K562 (cell line): ENCODE data around the gene ACAP2. TPM values are rescaled to one million over a fixed set of nuclear protein-coding genes. Genes with fewer than 3 reads are reported as not detected.

ENCODE experiments used
- BRD9 ChIP-seq: fragments of 450-650 bp; IDR thresholded peaks from 2 replicates; pipeline ENCODE4 v1.6.1; 2018; ENCODE audit warnings: low read depth; ENCODE audit not compliant: partially characterized antibody
- CEBPB ChIP-seq: fragments of 450-650 bp; IDR thresholded peaks from 2 replicates; pipeline ENCODE4 v1.6.1; 2016; ENCODE audit warnings: missing genetic modification characterization, missing compliant biosample characterization
- CXXC5 ChIP-seq: fragments of 250-450 bp; sonication (Bioruptor Pico); IDR thresholded peaks from 2 replicates; pipeline ENCODE4 v1.8.0; 2022; ENCODE audit warnings: inconsistent platforms, mild to moderate bottlenecking, moderate library complexity
- FOXK2 ChIP-seq, 2 experiments: fragments of 450-650 bp; IDR thresholded peaks in 1 of 2; conservative IDR thresholded peaks in 1 of 2; 2 replicates each; pipeline ENCODE4 v1.6.1; 2016; ENCODE audit warnings: low read depth in 2 of 2, mild to moderate bottlenecking in 1 of 2
- SUPT5H ChIP-seq: fragments of 450-650 bp; IDR thresholded peaks from 2 replicates; pipeline ENCODE4 v1.6.1; 2016
- TRIM24 ChIP-seq, 2 experiments: fragments of 450-650 bp; IDR thresholded peaks; 2 replicates each; pipeline ENCODE4 v1.6.1; 2016
- ZNF24 ChIP-seq: fragments of 450-650 bp; IDR thresholded peaks from 2 replicates; pipeline ENCODE4 v1.6.1; 2016
- ZNF699 ChIP-seq: fragments of 250-450 bp; sonication (Bioruptor Pico); IDR thresholded peaks from 2 replicates; pipeline ENCODE4 v1.8.0; 2021; ENCODE audit warnings: mild to moderate bottlenecking, moderate library complexity; ENCODE audit not compliant: insufficient replicate concordance
- ZNF766 ChIP-seq: fragments of 200-800 bp; sonication (Bioruptor generic); conservative IDR thresholded peaks from 2 replicates; pipeline ENCODE4 v1.6.1; 2016; ENCODE audit warnings: missing genetic modification characterization, missing compliant biosample characterization
- polyA plus RNA-seq, 8 experiments: library from polyadenylated mRNA; depleted of rRNA in 4 of 8; stranded (reverse) in 5 of 8; unstranded in 3 of 8; fragments of >200 nt; fragmentation: Nextera tagmentation in 2 of 8; fragmentation: Illumina TruSeq in 1 of 8; extraction: Ambion mirVana in 2 of 8; extraction: Trizol in 1 of 8; gene quantifications; 2 replicates each; pipeline versions ENCODE4 v1.2.1 to v1.2.3, GENCODE V29; 2011 to 2014; ENCODE audit warnings: inconsistent platforms in 1 of 8, missing spikeins in 1 of 8
- total RNA-seq, 7 experiments: library from RNA; depleted of rRNA in 6 of 7; stranded (reverse); fragments of >200 nt in 6 of 7; fragmentation: Illumina TruSeq in 2 of 7; extraction: Trizol in 2 of 7; gene quantifications; 2 replicates each; pipeline versions ENCODE4 v1.2.1 to v1.2.3, GENCODE V29; 2011 to 2021; ENCODE audit warnings: low replicate concordance in 1 of 7
- TF ChIP-seq, protein P1 (sequence below): fragments of 200-800 bp; sonication (Bioruptor generic); IDR thresholded peaks from 2 replicates; pipeline ENCODE4 v1.6.1; 2017; ENCODE audit warnings: missing genetic modification characterization, missing compliant biosample characterization
- TF ChIP-seq, protein P2 (sequence below): IDR thresholded peaks from 3 replicates; pipeline ENCODE4 v1.6.1; 2011; ENCODE audit warnings: borderline replicate concordance, mild to moderate bottlenecking, moderate library complexity; ENCODE audit not compliant: insufficient read length; ENCODE audit errors: extremely low read depth
- TF ChIP-seq, protein P3 (sequence below): sonication (generic); formaldehyde crosslinking; IDR thresholded peaks from 2 replicates; pipeline ENCODE4 v1.8.1; 2023; ENCODE audit warnings: mild to moderate bottlenecking, missing genetic modification reagents
- TF ChIP-seq, protein P4 (sequence below): IDR thresholded peaks from 2 replicates; pipeline ENCODE4 v1.6.1; 2012; ENCODE audit warnings: low read depth, low read length, improper control_type of control experiment, borderline replicate concordance

Gene ACAP2
- total and polyA plus RNA-seq, 9 of the 15 experiments (the other 6 are each of a cell fraction or from before 2014, with no cell fraction given) = 10.6 to 52.7 (median 34.4) TPM

DNA sequence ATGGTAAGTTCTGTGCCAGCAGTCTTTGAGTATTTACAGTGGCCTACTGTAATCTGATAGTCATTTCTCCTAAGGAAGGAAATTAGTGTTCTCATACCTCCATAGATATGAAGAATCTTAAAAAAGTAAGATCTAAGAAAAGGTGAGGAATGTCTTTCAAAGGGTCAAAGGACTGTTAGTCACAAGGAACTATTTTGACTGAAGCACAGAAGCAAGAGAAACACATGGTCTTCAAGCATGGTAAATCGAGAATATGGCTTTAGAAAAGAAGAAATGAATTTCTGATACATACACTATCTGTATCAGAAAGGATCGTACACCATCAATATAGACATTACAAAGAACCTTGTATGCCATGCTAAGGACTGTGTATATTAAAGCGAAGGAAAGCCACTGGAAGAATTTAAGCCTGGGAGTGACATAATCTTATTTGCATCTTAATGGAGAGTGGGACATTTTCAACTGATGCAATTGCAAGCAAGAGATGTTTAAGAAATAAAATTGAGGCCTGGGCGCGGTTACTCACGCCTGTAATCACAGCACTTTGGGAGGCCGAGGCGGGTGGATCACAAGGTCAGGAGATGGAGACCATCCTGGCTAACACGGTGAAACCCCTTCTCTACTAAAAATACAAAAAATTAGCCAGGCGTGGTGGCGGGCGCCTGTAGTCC is 5.5 kb upstream of the ACAP2 start (continued):
- TF ChIP-seq, protein P1, sequence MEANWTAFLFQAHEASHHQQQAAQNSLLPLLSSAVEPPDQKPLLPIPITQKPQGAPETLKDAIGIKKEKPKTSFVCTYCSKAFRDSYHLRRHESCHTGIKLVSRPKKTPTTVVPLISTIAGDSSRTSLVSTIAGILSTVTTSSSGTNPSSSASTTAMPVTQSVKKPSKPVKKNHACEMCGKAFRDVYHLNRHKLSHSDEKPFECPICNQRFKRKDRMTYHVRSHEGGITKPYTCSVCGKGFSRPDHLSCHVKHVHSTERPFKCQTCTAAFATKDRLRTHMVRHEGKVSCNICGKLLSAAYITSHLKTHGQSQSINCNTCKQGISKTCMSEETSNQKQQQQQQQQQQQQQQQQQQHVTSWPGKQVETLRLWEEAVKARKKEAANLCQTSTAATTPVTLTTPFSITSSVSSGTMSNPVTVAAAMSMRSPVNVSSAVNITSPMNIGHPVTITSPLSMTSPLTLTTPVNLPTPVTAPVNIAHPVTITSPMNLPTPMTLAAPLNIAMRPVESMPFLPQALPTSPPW (CRISPR knock-in tag) = peak; percentile 14; the same call in 1 of the 2 replicates
- TF ChIP-seq ZNF24 = peak; percentile 54; the same call in 1 of the 2 replicates
- TF ChIP-seq, protein P2, sequence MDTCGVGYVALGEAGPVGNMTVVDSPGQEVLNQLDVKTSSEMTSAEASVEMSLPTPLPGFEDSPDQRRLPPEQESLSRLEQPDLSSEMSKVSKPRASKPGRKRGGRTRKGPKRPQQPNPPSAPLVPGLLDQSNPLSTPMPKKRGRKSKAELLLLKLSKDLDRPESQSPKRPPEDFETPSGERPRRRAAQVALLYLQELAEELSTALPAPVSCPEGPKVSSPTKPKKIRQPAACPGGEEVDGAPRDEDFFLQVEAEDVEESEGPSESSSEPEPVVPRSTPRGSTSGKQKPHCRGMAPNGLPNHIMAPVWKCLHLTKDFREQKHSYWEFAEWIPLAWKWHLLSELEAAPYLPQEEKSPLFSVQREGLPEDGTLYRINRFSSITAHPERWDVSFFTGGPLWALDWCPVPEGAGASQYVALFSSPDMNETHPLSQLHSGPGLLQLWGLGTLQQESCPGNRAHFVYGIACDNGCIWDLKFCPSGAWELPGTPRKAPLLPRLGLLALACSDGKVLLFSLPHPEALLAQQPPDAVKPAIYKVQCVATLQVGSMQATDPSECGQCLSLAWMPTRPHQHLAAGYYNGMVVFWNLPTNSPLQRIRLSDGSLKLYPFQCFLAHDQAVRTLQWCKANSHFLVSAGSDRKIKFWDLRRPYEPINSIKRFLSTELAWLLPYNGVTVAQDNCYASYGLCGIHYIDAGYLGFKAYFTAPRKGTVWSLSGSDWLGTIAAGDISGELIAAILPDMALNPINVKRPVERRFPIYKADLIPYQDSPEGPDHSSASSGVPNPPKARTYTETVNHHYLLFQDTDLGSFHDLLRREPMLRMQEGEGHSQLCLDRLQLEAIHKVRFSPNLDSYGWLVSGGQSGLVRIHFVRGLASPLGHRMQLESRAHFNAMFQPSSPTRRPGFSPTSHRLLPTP = no peak
- peak; percentile 14; the same call in 1 of the 2 replicates for TF ChIP-seq CEBPB
- TF ChIP-seq, protein P3, sequence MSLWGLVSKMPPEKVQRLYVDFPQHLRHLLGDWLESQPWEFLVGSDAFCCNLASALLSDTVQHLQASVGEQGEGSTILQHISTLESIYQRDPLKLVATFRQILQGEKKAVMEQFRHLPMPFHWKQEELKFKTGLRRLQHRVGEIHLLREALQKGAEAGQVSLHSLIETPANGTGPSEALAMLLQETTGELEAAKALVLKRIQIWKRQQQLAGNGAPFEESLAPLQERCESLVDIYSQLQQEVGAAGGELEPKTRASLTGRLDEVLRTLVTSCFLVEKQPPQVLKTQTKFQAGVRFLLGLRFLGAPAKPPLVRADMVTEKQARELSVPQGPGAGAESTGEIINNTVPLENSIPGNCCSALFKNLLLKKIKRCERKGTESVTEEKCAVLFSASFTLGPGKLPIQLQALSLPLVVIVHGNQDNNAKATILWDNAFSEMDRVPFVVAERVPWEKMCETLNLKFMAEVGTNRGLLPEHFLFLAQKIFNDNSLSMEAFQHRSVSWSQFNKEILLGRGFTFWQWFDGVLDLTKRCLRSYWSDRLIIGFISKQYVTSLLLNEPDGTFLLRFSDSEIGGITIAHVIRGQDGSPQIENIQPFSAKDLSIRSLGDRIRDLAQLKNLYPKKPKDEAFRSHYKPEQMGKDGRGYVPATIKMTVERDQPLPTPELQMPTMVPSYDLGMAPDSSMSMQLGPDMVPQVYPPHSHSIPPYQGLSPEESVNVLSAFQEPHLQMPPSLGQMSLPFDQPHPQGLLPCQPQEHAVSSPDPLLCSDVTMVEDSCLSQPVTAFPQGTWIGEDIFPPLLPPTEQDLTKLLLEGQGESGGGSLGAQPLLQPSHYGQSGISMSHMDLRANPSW (CRISPR knock-in tag) = no peak
- no peak for TF ChIP-seq ZNF699 (CRISPR knock-in tag)
- no peak for TF ChIP-seq SUPT5H
- TF ChIP-seq, protein P4, sequence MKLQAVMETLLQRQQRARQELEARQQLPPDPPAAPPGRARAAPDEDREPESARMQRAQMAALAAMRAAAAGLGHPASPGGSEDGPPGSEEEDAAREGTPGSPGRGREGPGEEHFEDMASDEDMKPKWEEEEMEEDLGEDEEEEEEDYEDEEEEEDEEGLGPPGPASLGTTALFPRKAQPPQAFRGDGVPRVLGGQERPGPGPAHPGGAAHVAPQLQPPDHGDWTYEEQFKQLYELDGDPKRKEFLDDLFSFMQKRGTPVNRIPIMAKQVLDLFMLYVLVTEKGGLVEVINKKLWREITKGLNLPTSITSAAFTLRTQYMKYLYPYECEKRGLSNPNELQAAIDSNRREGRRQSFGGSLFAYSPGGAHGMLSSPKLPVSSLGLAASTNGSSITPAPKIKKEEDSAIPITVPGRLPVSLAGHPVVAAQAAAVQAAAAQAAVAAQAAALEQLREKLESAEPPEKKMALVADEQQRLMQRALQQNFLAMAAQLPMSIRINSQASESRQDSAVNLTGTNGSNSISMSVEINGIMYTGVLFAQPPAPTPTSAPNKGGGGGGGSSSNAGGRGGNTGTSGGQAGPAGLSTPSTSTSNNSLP = no peak
- no peak; the same call in 1 of the 2 replicates for TF ChIP-seq ZNF766
- peak; percentile 81 for TF ChIP-seq CXXC5
- peak; percentile 89 to 96; a peak in 3 of 4 replicates for TF ChIP-seq TRIM24 (IDR thresholded peaks at IDR 0.05)
- TF ChIP-seq FOXK2 (conservative IDR thresholded peaks at IDR 0.05 in 1 of 2, IDR thresholded peaks at IDR 0.05 in 1 of 2; ENCODE audit: low read depth in 2 of 2) = no peak
- TF ChIP-seq BRD9 = peak; percentile 66
